NCI-H2227 (cell line): ENCODE measurements around the gene DHFR2.
"Not testable (repeated sequence)": the region's sequence is repeated elsewhere in the genome, so short reads cannot be mapped to it uniquely, and the experiment has no call there.

ENCODE experiments used
- DNase-seq: peaks from one replicate; lab custom pipeline; 2025; ENCODE audit not compliant: unreplicated experiment; lab: John Stamatoyannopoulos, UW

The DHFR2 gene

DNA sequence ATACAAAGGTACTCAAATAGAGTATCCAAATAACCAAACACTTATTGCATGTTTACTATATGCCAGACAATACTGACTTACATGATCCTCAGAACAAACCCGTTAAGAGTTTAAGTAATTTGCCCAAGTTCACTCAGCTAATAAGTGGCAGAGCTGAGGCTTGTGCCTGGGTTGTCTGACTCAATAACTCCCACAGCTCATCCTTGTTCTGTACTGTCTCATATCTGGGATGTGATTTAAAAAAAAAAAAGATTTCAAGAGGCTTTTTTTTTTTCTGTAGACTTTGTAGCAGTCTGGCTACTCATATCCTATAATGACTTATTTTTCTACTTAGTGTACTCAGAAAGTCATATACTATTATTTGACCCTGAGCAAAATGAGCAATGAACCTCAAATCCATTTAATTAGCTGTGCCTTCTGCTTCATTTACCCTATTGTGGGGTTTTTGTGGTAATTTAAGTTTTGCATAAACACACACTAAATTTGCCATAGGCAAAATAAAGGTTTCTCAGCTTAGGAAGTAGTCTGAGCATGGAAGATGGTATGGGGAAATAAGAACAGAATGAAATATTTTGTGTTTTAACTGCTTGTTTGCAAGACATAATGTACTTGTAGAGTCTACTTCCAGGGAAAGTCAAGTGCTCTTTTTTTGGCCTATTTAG, 3.2 kb upstream of the DHFR2 start:
- DNase-seq, result no peak

DNA sequence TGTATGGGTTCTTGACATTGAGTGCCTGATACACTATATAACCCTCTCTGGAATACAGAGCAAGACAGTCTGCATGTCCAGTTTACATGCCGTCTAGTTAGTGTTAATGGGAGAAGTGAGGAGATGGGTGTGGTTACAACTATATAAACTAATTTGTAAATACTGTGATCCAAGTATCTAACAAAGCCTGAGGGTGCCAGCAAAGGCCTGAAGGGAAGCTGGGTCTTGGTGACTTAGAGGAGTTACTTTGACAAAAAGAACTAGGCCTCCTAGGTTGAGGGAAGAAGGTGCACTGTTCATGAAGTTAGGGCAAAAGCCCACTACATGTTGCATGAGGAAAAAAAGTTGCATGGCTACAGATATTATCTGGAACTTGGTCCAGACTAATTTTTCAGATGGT, 2.4 kb upstream of the DHFR2 start:
- DNase-seq, result no peak

DNA sequence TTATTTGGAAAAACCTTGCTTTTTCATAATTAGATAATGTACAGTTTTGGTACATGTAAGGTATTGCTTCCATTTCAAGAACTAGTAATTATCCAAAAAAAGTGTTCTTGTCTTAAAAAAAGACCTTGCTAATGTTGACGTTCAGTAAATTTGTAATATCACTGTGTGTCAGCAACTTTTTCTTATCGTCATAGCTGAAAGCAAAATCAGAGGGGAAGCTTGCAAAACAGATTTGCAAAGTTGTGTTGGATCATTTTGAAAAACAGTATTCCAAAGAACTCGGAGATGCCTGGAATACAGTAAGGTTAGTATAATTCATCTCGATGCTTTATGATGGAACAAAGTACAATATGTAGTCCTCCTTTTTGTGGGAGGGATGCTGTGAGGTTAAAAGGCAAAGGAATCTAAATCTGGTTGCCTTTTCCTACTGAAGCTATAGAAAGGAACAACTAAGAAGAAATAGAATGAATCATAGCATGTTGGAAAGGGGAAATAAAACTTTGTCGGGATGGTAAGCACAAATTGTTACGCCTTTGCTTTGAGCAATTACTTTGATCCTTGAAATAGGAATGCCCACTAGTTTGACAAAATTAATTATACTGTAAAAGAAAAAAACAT, 1.6 kb upstream of the DHFR2 start:
- DNase-seq, result no peak

DNA sequence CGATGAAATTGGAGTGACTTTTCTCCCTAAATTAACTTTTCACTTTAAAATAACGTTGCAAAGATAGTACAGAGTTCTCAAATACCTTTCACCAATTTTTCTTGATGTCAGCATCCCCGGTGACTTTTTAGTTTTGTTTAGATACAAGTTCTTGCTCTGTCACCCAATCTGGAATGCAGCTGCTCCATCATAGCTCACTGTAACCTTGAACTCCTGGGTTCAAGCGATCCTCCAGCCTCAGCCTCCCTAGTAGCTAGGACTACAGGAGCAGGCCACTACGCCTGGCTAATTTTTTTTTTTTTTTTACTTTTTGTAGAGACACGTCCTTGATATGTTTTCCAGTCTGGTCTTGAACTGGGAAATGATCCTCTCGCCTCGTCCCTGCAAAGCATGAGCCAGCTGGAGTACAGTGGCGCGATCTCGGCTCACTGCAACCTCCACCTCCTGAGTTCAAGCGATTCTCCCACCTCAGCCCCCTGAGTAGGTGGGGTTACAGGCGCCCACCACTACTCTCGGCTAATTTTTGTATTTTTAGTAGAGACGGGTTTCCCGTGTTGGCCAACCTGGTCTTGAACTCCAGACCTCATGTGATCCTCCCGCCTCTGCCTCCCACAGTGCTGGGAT, 892 bp upstream of the DHFR2 start:
- no peak for DNase-seq

DNA sequence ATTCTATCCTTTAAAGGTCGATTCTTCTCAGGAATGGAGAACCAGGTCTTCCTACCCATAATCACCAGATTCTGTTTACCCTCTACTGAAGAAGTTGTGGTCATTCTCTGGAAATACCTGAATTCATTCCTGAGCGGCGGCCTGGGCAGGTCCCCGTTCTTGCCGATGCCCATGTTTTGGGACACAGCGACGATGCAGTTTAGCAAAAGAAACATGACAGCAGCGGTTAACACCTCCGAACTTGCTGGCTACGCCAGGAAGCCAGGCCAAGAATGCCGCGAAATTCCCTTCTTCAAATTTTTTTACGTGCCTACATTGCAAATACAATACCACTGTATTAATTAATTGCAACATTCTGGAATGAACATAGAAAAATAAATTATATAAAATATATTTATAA, 1.4 kb downstream of the DHFR2 start:
- DNase-seq, result no peak

DNA sequence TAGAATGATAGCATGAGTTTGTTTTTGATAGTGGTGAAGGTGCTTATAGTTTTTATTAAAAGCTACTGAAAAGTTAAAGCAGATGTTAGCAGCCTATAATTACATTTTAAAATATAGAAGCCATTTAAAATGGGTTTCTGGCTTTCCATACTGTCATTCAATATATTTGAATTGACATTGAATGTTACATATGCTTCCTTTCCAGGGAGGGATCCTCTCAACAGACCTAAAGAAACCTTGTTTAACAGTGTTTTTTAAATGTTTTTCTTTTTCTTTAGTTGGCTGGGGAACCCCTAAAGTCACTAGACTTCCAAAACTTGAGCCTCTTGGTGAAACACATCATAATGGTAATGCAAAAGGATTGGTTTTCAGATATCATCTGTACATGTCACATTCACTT, 12.2 kb downstream of the DHFR2 start:
- no peak for DNase-seq

DNA sequence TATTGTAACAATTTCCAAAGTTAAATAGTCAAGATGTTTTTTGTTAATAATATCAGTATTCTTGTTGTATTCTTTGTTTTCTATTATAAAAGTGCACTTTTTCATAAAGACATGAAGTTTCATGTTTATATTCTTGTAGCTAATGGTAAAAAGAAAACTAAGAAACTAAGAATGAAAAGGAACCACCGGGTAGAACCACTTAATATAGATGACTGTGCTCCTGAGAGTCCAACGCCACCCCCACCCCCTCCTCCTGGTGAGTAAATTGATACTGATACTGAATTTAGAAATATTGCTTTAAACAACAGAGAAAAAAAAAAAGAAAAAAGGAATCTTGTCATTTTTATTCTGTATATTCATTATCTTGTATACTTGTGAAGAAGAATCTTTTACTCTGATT, 13.4 kb downstream of the DHFR2 start:
- DNase-seq, result no peak

DNA sequence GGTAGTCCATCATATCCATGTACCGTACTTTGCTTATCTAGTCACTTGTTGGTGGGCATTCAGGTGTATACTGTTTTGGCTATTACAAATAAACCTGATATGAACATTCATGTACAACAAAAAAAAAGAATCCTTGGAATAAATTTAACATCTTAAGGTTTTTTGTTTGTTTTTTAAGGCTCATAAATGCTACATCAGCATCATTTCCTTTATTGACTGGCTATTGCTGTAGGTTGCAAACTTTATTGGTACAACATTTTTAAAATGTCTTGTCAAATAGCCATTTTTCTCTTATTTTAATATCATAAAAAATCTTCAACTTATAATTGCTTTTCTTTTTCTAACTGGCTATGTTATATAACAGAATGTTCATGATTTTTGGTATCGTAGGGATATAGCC, 16.2 kb downstream of the DHFR2 start:
- DNase-seq, result no peak

DNA sequence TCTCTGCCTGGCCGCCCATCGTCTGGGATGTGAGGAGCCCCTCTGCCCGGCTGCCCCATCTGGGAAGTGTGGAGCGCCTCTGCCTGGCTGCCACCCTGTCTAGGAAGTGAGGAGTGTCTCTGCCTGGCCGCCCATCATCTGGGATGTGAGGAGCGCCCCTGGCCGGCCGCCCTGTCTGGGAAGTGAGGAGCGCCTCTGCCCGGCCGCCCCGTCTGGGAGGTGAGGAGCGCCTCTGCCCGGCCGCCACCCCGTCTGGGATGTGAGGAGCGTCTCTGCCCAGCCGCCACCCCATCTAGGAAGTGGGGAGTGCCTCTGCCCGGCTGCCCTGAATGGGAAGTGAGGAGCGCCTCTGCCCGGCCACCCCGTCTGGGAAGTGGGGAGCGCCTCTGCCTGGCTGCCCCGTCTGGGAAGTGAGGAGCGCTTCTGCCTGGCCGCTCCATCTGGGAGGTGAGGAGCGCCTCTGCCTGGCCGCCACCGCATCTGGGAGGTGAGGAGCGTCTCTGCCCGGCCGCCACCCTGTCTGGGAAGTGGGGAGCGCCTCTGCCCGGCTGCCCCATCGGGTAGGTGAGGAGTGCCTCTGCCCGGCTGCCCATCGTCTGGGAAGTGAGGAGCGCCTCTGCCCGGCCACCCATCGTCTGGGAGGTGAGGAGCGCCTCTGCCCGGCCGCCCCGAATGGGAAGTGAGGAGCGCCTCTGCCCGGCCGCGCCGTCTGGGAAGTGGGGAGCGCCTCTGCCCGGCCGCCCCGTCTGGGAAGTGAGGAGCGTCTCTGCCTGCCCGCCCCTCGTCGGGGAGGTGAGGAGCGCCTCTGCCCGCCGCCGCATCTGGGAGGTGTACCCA, 18.4 kb downstream of the DHFR2 start:
- not testable (repeated sequence) for DNase-seq

DNA sequence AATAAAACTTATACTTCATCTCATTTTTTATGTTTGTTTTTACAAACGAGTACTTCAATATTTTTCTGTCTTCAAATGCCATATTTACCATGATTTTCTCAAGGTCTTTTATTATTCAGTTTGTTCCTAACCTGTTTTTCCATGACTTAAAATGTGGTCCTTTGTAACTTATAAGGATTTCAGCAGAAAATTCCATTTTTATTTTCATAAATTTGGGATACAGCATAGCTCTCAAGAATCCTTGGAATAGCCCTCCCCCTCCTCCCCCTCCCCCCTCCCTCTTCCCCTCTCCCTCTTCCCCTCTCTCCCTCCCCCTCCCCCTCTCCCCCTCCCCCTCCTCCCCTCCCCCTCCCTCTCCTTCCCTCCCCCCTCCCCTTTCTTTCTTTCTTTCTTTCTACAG, 19.4 kb downstream of the DHFR2 start:
- DNase-seq, result no peak

DNA sequence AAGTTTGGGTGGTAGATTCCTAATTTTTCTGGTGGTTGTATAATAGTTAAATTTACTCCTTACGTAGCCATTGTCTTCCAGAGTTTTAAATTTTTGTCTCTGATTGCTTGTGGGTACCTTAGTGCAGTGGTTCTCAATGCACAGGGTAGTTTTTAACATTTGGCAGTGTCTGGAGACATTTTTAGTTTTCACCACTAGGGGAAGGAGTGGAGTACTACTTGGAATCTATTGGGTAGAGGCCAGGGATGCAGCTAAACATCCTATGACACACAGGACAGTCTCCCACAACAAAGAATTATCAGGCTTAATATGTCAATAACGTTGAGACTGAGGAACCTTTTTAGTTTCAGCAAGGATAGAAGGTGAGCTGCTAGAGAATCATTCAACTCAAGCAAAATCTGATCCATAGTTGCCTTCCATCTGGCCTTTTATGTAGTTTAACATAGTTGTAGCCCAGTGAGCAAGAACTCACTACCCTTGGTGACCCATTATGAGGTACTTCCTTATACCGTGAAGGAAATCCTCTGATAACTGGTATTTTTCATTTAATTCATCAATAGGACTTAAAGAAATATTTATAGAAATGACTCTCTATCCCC, 25.7 kb downstream of the DHFR2 start:
- peak; percentile 25 for DNase-seq

DNA sequence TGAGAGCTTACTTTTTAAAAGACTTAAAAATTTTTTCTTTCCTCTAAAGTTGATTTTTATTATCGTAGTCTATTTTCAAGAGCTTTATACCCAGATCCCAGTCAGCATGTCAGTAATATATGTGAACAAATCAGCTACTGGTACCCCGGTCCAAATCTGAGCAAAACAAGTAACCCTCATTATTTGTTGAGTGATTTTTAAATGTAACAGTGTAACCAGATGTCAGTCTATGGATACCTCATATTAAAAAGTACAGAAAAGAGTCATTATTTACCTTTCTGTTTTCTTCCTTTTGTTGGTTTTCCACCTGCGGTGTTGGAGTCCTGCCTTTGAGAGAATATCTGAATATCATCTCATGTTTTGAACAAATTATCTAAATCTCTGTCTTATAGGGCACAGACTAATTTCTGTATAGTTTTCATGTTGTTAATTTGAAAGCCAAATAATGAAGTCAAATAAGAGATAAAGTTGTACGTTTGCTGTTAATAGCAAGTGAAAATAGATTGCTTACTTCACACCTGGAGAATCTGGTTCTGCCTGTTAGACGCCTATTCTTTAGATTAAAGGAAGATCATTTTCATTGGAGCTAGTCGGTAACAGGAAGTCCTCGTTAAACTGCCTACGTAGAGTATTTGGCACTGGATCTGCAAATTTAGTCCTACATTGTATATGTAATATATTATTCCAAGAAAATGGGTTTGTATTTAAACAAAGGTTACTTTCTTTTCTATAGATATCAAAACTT, 34.5 kb downstream of the DHFR2 start, which contains the start of gene STX19:
Gene STX19 (minus strand): TSS at position 505 of the 745 bp plus-strand sequence. CDS start 13,328 bp downstream, outside the sequence.
- no peak for DNase-seq

DNA sequence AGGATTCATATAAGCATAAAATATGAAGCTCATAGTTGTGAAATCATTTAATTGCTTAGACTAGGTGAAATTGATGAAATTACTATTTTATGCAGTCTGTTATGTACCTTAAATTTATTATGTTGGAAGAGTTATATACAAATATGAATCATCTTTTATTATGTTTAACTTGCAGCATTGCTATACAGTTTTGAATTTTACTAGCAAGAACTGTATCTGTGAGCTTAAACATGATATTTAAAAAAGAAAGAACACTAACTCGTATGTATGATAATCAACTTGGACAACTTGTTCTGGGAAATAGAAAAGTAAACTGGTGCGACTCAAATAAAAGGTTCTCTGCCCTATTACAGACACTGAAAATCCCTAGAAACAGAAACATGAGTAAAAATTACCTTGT, 36.1 kb downstream of the DHFR2 start:
- DNase-seq, result no peak

DNA sequence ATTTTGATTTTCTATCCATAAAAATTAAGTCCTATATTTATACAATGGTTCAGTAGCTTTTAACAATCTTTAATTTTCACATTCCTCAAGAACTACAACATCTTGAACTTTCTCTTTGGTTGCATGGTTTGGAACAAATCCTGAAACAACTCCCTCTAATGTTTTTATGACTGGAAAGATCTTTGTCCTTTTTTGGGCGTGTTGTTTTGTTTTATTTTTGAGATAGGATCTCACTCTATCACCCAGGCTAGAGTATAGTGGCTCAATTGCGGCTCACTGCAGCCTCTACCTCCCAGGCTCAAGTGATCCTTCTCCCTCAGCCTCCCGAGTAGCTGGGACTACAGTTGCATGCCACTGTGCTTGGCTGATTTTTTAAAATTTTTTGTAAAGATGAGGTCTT, 38.3 kb downstream of the DHFR2 start:
- DNase-seq, result no peak

DNA sequence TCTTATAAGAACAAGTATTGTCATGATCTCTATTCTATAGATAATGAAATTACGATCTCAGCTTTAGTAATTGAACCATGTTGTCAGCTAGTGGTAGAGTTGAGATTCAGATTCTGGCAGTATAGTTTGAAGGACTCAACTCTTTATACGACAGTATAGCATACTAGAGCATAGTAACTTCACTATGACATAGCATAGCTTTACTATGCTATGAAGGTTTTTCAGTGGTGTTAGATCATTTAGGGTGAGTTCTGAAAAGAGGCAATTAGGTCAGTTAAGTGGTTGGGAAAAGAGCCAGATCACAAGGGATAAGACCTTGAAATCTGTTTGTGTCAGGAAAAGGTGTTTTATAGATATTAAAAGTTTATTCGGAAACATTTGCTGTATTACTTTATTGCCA, 42.4 kb downstream of the DHFR2 start:
- no peak for DNase-seq

DNA sequence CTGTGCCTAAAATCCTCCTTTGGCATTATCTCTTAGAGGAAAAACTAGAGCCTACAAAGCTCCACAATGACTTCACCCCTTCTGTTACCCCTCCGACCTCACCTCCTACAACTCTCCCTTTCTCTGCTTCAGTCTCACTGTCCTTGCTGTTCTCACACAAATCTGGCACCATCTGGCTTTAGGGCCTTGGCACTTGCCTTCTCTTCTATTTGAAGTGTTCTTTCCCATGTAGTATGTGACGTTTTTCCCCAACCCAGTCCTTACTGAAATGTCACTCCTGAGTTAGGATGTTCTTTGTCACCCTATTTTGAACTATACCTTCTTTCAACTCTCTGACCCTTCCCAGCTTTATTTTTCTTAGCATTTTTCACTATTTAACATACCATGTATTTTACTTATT, 43.1 kb downstream of the DHFR2 start:
- no peak for DNase-seq

DNA sequence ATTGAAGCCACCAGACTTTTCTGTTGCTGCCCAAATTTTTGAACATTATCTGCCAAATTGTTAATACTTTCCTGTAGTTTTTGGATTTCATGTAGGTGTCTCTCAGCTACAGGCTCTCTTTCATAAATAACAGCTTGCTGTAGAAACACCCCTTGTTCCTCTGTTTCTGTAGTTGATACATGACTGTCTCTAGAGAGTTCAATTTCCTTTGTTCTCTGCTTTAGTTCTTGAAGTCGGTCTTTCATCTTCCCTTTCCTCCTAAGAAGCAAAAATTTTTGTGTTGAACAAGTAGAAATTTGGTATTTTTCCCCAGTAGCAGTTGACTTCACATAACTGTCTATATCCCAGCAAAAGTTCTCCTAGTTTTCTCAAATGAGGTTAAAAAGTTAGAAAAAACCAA, 47.7 kb downstream of the DHFR2 start:
- no peak for DNase-seq

DNA sequence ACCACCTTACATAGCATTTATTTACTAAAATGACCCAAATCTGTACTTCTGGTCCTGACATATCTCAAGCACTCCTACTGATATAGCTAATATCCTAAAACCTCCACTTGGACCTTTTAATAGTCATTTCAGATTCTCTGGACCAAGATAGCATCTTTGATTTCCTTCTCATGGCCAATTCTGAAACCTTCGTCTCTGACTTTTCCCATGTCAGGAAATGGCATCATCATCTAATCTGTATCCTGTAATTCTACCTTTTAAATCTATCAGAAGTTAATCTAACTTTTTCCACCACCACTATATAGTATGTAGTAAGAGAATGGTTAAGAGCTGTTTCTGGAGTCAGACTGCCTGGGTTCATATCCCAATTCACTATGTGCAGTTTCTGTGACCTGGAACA, 50.5 kb downstream of the DHFR2 start:
- DNase-seq, result no peak

DNA sequence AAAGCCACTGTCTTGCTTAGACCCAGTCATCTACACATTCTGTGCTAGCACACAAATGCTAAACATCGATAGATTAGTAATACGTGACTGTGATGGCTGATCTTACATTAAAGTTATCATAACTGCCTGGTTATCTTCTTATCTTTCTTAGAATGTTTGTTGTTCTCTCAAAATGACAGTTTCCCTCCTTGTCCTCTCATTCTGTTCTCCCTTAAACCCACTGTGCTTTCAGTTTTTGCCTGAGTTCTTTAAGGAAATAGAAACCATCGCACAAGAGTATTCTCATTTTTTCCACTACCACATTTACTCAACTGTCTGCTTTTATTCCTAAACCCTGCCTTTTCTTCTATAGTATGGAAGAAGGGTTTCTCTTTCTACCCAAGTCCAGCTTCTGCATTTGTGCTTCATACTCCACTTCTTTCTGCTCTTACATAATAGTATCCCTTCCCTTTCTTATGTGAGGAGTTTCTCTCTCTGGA, 51.4 kb downstream of the DHFR2 start:
- no peak for DNase-seq

DNA sequence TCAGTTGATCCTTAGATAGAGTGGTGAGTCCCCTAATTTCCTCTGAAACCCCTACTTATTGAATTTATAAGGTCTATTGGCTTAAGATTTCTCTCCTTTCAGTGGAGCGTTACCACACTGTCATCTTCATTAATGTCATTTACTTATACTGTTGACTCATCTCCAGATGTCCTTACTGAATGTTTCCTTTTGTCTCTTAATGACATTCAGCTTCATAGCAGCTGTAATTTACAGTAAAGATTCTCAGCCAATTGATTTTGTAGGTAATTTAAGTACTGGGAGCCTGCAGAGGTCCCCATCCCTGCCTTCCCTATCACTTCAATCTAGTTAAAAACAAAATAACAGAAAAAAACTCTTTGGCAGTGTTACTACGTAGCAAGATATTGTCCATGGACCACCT, 53.1 kb downstream of the DHFR2 start:
- DNase-seq, result peak; percentile 1
